Mucosa of descending colon (tissue), 3 donors: ENCODE measurements around the gene MAML1. TPM values are rescaled to one million over a fixed set of nuclear protein-coding genes. Genes with fewer than 3 reads are reported as not detected.
"Not testable (repeated sequence)": the region's sequence is repeated elsewhere in the genome, so short reads cannot be mapped to it uniquely, and the experiment has no call there.

Experiments
- ATAC-seq: fragments of 200-7000 bp; cut with Tn5 transposase; one replicate; pipeline ENCODE4 v1.9.1; 2020; ENCODE audit warnings: mild to moderate bottlenecking, moderate library complexity
- DNase-seq, 3 donors: peaks; one replicate each; pipeline ENCODE4 v3.0.0-alpha.2; 2020
- H3K36me3 ChIP-seq: fragments of 200-600 bp; one replicate; pipeline ENCODE4 v1.8.0; 2021; ENCODE audit warnings: low read depth, mild to moderate bottlenecking
- H3K4me1 ChIP-seq: fragments of 200-600 bp; one replicate; pipeline ENCODE4 v1.8.0; 2021; ENCODE audit warnings: low read depth, mild to moderate bottlenecking
- H3K4me3 ChIP-seq: fragments of 200-600 bp; one replicate; pipeline ENCODE4 v1.8.0; 2021; ENCODE audit warnings: mild to moderate bottlenecking
- H3K9me3 ChIP-seq: fragments of 200-600 bp; one replicate; pipeline ENCODE4 v1.8.0; 2021; ENCODE audit warnings: mild to moderate bottlenecking
- intact Hi-C, 2 donors: fragments of 100-400 bp; cut with DNase I in 1 of 2; cut with micrococcal nuclease in 1 of 2; formaldehyde crosslinking; loops; one replicate each; pipeline versions ENCODE4 v1.11.0 to v1.11.1; 2022; cut with DNase I, micrococcal nuclease
- total RNA-seq, 3 donors: library from RNA; stranded (reverse); fragmentation: NEBNext Ultra II Directional in 2 of 3; extraction: Animal tissue kit (Norgen Biotek cat#: 25700) in 2 of 3; gene quantifications; one replicate each; pipeline versions ENCODE4 v1.2.1 to v1.2.4, GENCODE V29; 2021 to 2023
- TF ChIP-seq, protein P1 (sequence below): fragments of 200-600 bp; IDR thresholded peaks from one replicate; pipeline ENCODE4 v1.8.0; 2022; ENCODE audit warnings: antibody characterized with exemption, mild to moderate bottlenecking
- donor health status: DM: no; HTN: no; CAD: no; lungs with moderate emphysema.
- donor health status: DM: no; HTN: no; CAD: no.
- donor health status: DM: no; HTN: yes; CAD: no.

Gene MAML1
- total RNA-seq, 3 donors from 2014 or later = 26.0 to 34.0 (median 28.6) TPM

- no peak for DNase-seq
- Histone ChIP-seq H3K4me1 (peaks cover under 1% of the 10 kb centered on the region), H3K4me3 (no peak overlapping the region), H3K36me3 (no peaks in the 10 kb centered on the region), H3K9me3 (no peaks in the 10 kb centered on the region)
- no peak for ATAC-seq
- TF ChIP-seq, protein P1, sequence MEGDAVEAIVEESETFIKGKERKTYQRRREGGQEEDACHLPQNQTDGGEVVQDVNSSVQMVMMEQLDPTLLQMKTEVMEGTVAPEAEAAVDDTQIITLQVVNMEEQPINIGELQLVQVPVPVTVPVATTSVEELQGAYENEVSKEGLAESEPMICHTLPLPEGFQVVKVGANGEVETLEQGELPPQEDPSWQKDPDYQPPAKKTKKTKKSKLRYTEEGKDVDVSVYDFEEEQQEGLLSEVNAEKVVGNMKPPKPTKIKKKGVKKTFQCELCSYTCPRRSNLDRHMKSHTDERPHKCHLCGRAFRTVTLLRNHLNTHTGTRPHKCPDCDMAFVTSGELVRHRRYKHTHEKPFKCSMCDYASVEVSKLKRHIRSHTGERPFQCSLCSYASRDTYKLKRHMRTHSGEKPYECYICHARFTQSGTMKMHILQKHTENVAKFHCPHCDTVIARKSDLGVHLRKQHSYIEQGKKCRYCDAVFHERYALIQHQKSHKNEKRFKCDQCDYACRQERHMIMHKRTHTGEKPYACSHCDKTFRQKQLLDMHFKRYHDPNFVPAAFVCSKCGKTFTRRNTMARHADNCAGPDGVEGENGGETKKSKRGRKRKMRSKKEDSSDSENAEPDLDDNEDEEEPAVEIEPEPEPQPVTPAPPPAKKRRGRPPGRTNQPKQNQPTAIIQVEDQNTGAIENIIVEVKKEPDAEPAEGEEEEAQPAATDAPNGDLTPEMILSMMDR = no peak
- intact Hi-C loops = no loop called here
These were observed 55.7 kb downstream of the MAML1 start for GRCh38 chr5:179788193-179788854.

DNA sequence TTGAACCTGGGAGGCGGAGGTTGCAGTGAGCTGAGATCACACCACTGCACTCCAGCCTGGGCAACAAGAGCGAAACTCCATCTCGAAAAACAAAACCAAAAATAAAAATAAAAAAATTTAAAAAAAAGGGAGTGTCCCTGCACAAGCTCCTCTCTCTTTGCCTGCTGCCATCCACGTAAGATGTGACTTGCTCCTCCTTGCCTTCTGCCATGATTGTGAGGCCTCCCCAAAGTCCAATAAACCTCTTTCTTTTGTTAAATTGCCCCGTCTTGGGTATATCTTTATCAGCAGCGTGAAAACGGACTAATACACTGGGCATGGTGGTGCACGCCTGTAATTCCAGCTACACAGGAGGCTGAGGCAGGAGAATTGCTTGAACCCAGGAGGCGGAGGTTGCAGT is 56.7 kb downstream of the MAML1 start:
- H3K9me3 ChIP-seq, H3K36me3 ChIP-seq, H3K4me1 ChIP-seq, ATAC-seq, H3K4me3 ChIP-seq, DNase-seq, intact Hi-C loops: not testable (repeated sequence)

- no peaks in the 10 kb centered on the region for H3K9me3 ChIP-seq
- no peak for ATAC-seq
- peaks cover 26% of the 10 kb centered on the region for H3K4me1 ChIP-seq
- TF ChIP-seq, protein P1 = no peak
- no peaks in the 10 kb centered on the region for H3K36me3 ChIP-seq
- no peak overlapping the region for H3K4me3 ChIP-seq
- peak in 1 of 3 donors; percentile 38 for DNase-seq
- intact Hi-C loops = no loop called here
These were observed 59.4 kb downstream of the MAML1 start for GRCh38 chr5:179791881-179792611.

DNA sequence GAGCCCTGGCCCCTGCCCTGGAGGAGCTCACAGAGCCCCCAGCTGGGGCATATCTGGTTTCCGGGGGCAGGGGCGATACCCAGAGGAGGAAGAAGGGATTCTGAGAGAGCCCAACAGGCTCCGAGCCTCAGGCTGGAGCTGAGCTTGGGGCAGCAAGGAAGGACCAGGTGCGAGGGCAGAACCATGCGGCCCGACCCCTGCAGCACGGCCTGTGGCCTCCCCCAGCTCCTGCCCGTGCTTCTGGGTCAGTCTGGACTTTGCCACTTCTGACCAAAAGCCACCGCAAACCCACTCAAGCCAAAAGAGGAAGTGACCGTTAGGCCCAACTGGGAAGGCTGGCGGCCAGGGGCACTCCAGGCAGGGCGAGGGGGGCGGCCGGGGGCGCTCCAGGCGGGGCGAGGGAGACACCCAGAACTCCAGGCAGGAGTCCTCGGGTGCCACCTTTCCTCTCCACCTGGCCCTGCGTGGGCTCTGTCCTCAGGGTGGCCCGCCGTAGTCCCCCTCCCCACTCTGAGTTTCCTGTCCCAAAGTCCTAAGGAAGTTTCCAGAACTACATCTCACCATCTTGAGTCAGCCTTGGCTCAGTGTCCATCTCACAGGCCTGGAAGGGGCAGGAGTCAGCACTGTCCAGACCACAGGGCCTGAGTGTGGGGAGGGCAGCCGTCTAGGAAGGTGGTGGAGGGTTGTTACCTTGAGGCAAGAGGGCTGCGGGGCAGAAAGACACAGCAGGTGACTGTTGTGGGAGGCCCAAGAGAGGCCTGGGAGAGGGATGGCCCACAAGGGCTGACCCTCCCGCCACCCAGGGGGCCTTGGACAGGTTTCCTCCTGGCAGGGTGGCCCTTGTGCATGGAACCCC is 60.2 kb downstream of the MAML1 start:
- intact Hi-C loops = no loop called here

GRCh38 chr5:179793468-179794139 is 61.0 kb downstream of the MAML1 start, which contains the start of gene LTC4S:
LTC4S (plus strand) TSS chr5:179793986; CDS start chr5:179794081, 95 bp downstream.
- Histone ChIP-seq H3K36me3 (peaks cover 4% of the 10 kb centered on the region), H3K4me1 (peaks cover 26% of the 10 kb centered on the region), H3K4me3 (no peak within 1 kb of the TSS), H3K9me3 (no peaks in the 10 kb centered on the region)
- DNase-seq (peak; percentile 62 to 88 (median 78)), ATAC-seq (no peak)
- TF ChIP-seq, protein P1 = no peak
- intact Hi-C loops = no loop called here

More for the DNA sequence above, 60.2 kb downstream of the MAML1 start:
- Histone ChIP-seq H3K9me3 (no peaks in the 10 kb centered on the region), H3K36me3 (no peaks in the 10 kb centered on the region), H3K4me3 (no peak overlapping the region), H3K4me1 (peaks cover 26% of the 10 kb centered on the region)
- ATAC-seq (no peak), DNase-seq (peak in 1 of 3 donors; percentile 48)
- TF ChIP-seq, protein P1 = no peak
